NCI-H2081 treated with DMSO at 0.1 percent for 48 hours (cell line): ENCODE data around the gene ATP11A.

Source experiments
- DNase-seq: peaks from one replicate; lab custom pipeline; 2025; lab: John Stamatoyannopoulos, UW

The ATP11A gene

DNA sequence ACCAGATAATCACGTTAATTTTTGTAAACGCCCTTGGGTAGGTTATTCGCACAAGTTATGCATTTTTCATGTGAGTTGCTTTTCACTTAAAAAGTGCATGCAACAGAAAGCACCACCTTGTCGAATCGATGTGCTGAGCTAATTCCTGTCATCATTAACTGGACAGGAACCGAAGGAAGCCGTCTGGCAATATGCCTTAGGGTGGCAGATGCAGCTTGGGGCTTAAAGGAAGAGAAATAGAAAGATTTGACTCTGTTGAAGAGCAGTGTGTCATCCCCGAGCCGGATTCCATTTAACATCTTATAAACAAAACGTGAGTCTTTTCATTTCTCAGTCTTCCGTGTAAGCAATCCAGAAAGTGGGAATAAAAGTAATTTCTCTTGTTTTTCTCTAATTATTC, 70.0 kb downstream of the ATP11A start:
- no peak for DNase-seq

DNA sequence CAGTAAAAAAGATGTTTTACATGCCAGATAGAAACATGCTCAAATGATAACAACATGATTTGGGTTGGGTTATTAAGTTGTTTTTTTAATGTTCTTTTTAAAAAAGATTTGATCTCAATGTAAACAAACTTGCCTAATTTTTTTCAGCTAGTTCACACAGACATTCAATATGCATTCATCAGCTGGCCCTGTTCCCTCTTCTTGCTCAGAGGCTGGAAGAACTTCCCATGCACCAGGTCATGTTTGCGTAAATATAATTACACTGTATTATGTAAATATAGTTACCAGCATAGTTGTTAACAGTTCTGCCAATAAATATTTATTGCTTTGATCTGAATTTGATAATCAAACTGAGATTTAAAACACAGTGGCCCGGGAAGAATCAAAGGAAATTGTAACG, 70.6 kb downstream of the ATP11A start:
- no peak for DNase-seq

DNA sequence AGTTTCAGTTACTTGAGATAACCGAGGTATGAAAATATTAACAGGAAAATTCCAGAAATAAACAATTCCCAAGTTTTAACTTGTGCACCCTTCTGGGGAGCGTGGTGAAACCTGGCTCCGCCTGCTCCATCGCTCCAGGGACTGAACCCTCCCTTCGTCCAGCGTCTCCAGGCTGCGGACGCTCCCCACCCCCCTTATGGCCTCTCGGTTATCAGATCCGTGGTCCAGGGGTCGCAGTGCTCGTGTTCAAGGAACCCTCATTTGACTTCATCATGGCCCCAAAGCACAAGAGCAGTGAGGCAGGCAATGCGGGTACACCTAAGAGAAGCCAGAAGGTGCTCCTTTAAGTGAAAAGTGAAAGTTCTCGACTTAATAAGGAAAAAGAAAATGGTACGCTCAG, 71.1 kb downstream of the ATP11A start:
- DNase-seq = no peak

DNA sequence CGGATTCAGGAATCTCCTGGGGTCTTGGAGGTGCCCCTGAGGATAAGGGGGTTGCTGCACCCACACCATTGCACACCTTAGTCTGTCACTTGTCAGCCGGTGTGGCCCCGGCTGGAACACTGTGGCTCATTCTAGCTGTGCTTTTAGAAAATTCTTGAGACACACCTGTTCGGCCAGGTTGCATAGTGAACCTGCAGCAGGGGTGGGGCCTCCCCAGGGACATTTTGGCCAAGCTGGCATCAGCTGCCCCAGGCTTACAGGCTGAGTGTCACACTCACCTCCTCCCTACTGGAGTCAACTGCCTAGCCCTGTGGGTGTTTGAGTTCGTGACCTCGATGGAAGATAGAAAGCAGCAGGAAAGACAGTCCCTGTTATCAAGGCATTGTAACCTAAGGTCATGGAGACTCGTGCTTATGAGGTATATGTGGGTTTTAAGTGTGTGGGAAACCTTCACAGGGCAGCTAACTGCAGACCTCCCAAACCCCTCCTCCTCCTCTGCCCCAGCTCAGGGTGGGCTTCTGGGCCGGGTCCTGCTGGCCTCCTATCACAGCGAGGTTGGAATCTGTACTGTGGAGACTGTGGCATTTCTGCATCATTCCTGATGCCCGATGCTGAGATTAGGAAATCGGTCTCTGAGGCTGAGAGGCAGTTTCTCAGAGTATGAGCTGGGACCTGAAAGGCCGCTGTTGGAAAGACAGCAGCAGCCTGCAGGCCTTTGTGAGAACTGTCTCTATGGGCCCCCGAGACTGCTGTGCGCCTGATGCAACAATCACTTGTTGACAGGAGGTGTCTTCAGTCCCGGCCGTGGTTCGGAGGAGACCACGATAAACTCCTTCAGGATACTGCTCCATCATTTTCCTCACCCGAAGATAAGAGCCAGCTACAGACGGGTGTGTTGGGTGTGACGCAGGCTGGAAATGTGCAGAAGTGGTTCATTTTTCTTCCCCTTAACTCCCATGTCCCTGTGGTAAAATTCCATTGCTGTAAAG, 72.2 kb downstream of the ATP11A start:
- DNase-seq = no peak

DNA sequence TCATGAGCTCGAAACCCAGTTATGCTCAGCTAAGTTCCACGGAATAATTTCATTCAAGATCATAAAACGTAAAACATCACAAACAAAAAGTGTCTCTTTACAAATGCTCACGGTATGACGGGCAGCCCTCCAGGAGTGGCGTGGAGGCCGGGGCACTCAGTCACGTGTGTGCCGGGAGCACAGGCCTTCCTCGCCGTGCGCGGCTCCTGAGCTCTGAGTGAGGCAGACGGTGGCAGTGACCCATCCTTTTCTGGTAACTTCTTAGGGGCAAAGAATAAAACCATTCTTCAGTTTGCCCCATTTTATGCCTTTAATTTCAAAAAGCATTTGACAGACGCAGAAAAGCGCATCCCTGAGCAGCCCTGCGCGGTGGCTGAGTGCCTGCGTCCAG, 72.8 kb downstream of the ATP11A start:
- no peak for DNase-seq

DNA sequence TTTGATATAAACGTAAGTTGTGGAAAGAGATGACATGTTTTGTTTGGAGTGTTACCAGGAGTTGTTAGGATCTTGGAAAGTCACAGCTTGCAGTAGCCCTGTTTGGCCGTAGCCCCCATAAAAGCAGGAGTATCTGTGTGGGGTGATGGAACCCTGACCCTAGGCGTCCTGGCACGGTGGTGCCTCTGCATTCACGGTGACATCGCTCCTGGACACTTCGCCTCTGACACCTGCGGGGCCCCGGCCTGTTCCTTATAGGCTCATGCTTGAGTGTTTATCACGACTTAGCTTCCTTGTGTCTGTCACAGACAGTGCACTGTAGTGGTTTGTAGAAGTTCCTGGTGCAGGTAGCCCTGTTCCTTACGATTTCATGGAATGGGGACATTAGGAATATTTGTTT, 74.2 kb downstream of the ATP11A start:
- DNase-seq = no peak

DNA sequence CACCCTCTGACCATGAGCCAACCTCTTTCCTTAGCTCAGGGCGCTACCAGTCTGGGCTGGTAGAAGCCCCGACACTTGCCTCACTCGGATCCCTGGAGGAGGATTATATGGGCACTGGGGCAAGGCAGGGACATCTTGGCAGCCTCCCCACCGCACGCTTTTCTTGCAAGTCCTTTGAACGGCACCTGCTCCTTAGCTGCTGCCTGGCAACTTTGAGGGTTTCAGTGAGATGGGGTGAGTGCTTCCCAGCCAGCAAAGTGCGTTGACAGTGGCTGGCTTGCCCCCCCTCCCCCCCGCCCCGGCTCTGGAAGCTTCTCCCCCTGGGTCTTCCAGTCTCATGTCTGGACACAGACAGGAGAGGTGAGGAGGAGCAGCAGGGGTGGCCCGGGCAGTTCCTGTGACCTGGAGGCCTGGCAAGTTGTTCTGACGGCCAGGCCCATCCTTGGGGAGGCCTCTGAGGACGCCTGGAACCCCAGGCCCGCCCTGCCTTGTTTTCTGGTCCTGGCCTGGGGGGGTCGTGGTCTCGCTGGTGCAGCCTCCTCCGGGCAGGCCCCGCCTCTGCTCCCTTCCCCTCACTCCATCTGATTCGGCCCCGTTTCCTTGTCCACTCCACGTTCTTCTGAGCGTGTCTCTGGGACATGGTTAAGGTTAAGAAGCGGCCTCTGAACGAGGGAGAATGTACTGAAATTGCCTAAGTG, 75.2 kb downstream of the ATP11A start:
- no peak for DNase-seq

DNA sequence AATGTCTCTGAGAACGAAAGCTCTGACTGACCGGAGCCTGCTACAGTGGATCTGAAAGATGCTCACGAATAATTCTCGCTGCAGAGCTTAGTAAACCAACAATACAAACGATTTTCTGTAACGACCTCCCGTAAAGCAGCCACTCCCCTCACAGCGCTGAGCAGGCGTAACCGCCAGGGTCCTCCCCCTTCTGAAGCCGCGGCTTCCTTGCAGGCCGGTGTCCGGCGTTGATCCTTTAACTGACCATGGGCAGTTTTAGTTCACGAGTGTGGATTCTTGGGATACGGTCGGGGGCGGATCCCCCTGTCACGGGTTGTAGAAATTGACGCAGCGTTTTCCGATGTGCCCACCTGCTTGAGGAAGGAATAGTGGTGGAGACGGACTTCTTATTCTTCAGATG, 75.9 kb downstream of the ATP11A start:
- DNase-seq = no peak

DNA sequence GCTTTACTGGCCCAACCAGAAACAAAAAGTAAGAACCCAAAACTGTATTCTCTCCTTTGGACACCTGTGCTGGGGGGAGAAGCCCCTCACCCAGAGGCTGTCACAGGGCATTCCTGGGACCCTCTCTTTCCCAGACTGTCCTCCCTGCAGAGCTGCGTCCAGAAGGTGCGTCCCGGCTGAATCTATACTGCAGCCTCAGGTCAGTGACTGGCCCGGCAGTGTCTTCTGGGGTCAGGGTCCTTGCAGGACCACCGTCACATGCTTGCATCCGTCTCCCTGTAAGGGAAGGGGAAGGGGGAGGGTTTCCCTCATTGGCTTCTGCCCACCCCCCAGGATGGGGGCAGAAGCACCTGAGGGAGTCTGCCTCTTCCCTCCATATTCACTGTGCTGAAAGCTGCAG, 76.5 kb downstream of the ATP11A start:
- DNase-seq = no peak

DNA sequence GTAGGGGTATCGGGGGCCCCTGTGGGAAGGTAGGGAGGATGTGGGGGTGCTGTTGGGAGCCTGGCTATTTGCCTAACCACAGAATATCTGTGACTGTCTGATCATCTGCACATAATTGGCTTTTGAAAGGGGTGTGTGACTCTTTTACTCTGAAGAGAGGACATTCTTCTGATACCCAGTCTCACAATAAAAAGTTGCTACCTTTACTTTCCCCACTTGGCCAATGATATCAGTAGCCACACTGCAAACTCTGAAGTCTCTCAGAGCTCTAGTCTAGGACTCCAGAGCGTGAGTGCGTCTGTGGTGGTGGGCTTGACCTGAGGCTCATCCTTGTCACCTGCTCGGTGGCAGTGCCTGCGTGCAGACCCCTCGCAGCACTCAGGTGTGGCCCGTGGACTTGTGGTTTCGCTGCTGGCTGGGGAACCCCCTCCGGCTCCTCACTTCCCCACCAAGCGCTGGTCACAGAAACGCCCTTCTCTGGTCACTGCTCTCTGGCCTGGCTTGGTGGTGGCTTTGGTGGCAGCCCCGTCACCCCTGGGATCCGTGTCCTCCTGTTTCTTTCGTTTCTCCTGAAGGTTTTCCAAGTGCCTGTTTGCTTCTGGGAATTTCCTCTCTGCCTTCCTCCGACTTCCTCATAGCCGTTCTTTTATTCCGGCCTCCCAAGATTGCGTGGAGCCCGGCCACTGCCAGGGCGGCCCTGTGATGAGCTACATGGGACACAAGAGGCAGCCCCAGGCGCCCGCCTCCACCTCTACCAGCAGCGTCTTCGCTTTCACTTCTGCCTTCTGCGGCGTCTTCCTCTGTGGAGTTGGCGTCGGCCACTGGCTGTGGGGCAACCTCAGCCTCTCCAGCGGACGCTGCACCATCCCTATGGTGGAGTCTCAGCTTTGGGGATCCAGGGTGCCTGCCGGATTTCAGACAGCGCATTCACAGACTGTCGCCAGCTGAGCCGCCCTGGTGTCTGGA, 78.0 kb downstream of the ATP11A start:
- DNase-seq = no peak

DNA sequence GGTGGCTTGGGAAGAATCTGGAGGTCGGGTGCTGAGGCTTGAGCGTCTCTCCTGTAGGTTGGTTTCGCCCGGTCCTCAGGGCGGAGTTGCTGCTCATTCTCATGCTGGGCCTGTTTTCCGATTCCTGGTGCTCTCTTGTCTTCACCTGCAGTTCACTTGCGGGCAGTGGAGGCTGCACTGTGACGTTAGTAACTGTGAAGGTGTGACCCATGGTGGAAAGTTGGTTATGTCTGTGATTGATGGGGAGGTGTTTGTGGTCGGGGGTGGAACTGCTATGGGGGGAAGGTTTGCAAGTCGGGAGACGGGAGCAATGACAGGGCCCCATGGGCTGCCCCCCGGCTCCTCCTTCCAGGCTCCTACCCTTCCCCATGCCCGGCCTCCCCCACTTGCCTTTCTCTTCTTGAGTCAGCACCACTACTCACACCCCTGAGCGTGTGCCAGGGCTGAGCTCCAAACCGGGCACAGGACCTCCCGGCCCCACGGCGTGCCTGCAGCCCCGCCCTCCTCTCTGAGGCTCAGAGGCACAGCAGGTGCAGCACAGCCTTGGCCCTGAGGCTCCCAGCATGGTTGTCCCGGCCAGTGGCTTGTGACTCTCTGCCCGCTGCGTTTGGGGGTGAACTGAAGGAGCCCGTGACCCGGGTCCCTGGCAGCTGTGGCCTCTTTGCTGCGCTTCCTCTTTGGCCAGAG, 79.1 kb downstream of the ATP11A start:
- DNase-seq = no peak

DNA sequence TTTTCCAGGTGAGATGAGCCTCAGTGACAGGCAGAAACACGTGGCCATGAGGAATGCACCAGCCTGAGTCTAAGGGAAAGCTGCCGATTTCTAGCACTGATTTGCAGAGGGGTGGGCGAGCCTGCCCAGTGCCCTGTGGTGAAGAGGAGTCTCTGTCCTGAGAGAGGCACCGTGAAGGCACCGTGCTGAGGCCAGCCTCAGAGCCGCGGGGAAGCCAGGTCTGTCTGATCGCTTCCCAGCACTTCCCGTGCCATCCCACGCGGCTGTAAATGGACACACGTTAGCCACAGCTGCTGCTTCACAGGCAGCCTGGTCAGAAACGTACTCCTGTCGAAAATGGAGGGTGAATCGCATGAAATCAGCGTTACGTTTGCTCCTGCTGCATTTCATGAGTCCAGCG, 79.8 kb downstream of the ATP11A start:
- no peak for DNase-seq

DNA sequence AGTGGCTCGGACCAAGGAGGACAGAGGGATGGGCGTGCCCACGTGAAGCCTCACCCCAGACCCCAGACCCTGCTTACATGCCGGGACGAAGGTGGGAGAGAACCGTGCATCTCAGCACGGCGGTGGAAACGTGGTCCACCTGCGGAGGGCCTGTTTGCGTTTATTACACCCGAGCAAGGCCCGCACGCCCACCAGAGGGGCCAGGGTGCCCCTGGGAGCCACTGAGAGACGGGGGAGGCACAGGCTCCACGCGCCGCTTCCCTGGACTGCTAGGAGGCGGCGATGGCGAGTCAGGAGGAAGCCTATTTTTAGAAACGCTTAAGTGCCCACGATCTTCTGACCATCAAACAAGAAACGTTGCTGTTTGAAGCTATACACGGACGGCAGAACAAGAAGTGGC, 80.7 kb downstream of the ATP11A start:
- DNase-seq = no peak

DNA sequence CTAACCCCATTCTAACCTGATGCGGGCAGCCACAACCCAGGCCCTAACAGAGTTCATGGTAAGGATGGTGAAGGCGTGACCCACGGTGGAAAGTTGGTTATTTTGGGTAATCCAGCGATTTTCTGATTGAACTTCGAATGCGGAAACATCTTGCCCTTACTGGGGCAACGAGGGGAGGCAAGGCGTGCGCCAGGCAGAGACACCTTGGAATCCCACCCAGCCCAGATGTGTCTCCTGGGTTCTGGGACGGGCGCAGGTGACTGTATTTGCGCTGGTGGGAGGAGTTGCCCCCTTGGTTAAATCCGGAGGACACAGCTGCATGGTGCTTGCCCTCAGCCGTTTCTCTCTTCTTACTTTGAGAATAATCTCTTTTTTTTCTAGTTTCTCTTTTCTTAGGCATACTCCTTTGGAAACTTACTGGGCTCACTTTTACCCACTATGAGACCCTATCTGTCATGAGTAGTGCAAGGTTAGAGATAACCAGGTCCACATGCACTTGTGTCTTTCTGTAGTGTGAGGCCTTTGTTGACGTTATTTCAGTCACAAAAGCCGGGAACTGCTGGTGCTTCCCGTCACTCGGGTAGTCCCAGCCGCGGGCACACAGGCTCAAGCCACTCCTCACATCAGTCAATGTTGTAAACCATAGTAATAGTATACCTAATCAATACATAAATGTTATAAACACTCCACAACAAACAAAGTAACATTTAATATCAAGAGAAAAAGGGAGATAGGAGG, 81.5 kb downstream of the ATP11A start:
- DNase-seq = no peak

DNA sequence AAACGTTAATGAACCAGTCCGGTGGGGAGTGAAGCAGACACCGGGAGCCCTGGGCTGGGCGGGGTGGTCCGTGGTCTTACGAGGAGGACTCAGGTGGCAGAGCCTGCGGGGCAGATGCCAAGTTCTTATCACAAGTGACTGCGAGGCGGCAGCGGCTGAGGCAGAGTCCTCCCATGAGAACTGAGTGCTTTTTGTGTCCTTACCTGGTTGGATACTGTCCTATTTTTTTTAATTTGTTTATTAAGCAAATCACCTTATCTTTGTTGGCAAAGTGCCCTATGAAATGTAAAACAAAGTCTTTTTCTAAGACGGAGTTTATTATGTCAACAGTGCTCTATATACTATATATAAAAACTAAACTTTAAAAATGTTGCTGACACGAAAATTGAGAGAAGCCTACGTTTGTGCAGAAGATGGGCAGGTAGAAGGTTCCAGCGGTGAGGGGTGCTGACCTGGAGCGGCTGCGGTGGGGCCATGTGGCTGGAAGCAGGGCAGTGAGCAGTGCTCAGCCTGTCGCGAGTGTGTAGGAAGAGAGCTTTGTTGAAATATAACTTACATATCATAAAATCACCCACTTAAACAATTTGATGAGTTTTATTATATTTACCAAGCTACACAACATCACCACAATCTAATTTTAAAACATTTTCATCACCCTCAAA, 82.2 kb downstream of the ATP11A start:
- no peak for DNase-seq

DNA sequence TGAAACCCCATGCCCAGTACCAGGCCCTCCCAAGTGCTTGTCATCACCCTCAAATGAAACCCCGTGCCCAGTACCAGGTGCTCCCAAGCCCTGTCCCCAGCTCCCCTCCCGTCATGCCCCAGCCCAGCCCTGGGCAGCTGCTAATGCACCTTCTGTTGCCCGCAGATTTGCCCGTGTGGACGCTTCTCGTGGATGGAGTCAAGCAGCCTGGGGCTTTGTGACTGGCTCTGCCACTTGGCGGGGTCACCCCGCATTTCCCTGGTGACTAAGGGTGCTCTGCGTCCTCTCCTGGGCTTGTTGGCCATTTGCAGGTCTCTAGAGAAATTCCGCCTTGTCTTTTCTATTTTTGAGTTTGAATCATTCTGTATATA, 82.7 kb downstream of the ATP11A start:
- DNase-seq = no peak

DNA sequence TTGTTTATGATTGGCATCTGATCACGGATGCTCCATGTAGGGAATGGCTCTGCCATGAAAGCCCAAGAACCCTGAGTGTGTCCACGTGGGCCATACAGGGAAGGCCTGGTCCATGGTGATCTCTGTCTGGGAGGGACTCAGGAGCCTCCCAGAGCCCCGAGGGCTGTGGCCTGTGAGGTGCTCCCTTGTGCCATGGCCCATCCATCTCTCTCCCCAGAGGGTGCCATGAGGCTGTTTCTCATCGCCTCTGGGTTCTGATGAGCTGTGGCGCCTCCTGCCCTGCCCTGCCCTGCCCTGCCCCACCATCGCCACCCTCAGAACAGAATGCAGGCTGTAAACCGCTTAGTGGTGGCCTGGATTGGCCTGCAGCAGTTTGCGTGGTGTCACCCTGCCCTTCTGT, 83.1 kb downstream of the ATP11A start:
- no peak for DNase-seq

DNA sequence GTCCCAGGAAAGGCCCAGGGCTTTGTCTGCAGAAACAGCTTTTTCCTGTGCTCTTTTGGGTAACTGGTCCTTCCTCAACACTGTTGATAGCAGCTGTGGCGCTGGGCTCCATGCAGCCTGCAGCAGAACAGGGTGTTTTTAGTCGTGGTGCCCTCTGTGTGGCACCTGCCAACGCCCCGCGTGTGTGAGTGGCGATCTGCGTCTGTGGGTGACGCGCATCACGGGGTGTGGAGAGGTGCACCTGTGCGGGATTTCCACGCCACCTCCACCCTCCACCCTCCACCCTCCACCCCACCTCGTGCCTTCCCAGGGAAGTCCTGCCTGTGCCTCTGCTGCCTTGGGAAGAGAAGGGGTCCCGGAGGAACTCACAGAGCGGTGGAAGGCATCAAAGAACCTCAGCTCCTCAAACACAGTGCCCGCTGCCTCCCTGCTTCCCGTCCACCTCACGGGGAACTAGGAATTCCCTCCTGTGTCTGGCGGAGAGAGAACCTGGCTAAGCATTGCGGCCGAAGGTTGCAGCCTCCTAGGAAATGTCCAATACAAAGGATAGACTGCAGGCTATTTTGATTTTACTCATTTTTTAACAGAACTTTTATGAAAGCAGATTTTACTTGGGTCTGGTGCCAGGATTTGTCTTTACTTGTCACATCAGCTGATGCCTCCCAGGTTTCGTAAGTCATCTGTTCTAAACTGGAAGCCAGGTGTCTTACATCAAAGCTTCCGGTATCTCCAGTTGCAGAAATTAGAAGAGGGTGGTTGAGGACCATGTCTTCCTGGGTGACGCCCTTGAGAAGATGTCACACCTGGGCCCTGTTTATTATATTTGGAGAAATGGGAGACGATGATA, 84.0 kb downstream of the ATP11A start:
- no peak for DNase-seq

DNA sequence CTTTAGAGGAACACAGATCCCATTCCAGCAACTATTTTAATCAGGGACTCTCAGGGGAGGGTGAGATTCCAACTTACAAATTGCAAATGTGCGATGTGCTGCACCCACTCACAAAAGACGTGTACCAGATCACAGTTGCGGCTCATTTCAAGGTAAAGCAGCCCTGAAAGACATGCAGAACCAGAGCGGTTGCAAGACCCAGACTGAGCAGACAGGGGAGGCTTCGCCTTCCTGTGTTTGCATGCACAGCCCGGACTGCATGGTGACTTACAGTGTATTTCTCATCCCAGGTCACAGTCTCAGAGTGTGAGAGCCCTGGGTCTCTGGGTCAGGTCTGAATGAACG, 84.6 kb downstream of the ATP11A start:
- no peak for DNase-seq
